ENCODE measurements around the gene RETSAT.

GRCh38 chr2:85377083-85377482 lies 22.8 kb upstream of the RETSAT start:
- TF ChIP-seq CTCF (IDR thresholded peaks at IDR 0.05) = no peak
- no peak for TF ChIP-seq POLR2A (IDR thresholded peaks at IDR 0.05)
